GM21717 (cell line): Measurements from ENCODE around the gene NDUFA13.

Experiments used
- ATAC-seq: cut with Tn5 transposase; IDR thresholded peaks from one replicate; pipeline ENCODE4 v1.9.1; 2021; ENCODE audit warnings: mild to moderate bottlenecking, moderate library complexity; ENCODE audit not compliant: unreplicated experiment

NDUFA13 gene

DNA sequence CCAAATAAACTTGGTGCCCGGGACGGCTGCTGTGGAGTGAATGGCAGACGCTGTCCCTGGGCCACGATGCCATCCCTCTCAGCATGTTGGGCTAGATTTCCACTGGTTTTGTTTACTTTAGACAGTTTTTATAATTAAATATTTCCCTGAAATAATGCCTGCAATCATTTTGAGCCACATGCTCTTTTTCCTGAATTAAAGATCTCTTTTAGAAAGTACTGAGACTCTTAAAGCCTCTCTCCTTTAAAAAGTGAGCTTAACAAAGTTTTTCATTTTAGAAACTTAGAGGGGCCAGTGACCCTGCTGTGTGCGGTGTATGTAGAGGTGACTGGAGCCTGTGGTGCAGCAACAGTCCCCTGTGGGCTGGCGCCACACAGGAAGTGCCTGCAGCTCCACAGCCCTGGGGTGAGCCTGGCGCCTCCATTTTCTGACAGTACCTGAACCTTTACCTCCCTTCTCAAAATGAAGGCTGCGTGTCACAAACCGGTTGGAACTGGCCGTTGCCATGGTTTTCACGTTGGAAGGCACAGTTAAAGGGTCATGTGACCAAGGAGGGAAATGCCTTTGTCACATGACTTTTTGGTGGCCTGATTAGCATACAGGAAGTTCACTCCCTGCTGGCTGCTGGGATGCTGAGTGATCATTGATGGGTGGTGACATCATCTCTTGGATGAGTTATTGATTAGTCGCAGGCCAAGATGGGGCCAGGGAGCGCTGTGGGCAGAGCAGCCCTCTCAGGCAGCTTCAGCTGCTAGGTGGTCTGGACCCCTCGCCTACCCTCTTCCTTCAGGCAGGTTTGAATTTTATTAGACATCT, 26.9 kb upstream of the NDUFA13 start:
- ATAC-seq: peak; percentile 41

- ATAC-seq: no peak
Measured at GRCh38 chr19:19489804-19490204, 26.2 kb upstream of the NDUFA13 start.

DNA sequence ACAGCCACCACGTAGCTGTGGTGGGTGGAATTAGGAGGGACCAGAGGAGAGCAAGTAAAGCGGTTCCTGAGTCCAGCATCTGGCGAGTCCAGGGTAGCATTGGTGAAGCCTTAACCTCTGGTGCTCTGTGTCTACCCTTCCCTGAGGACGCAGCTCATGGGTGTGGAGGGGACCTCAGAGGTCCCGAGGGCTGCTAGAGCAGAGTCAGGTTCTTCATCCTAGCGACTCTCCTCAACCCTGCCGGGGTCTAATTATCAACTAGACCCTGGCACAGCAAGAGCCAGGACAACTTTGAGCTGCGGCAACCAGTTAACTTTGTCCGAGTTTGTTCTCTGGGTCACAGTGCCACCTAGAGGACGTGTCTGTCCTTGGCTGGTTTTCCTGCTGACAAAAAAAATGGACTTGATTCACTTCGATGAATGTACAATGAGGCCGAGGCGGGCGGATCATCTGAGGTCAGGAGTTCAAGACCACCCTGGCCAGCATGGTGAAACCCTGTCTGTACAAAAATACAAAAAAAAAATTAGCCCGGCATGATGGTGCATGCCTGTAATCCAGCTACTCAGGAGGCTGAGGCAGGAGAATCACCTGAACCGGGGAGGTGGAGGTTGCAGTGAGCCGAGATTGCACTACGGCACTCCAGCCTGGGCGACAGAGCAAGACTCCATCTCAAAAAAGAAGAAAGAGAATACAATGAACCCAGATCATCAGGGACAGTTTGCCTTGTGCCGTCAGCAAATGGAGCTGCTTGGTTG, 25.6 kb upstream of the NDUFA13 start:
- ATAC-seq: no peak

- ATAC-seq: no peak
Measured at GRCh38 chr19:19491321-19492025, 24.6 kb upstream of the NDUFA13 start.

DNA sequence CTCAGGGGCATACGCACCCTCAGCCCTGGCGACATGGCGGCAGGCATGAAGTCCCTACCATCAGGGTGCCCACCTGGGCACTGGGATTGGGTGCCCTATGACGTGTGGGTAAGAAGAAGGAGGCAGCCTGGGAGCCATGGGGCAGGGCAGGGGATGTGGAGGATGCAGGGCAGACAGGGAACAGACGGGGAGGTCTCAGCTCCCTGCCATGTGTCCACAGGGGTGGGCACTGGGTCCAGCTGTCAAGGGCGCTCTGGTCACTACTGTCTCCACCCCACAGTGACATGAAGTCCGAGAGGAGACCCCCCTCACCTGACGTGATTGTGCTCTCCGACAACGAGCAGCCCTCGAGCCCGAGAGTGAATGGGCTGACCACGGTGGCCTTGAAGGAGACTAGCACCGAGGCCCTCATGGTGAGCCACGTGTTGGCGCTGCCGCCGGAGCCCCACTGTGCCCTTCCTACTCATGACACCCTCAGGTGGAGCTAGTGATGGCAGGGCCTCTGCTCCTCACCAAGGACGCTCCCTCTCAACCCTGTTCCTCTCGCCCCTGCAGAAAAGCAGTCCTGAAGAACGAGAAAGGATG, 23.9 kb upstream of the NDUFA13 start:
- no peak for ATAC-seq

DNA sequence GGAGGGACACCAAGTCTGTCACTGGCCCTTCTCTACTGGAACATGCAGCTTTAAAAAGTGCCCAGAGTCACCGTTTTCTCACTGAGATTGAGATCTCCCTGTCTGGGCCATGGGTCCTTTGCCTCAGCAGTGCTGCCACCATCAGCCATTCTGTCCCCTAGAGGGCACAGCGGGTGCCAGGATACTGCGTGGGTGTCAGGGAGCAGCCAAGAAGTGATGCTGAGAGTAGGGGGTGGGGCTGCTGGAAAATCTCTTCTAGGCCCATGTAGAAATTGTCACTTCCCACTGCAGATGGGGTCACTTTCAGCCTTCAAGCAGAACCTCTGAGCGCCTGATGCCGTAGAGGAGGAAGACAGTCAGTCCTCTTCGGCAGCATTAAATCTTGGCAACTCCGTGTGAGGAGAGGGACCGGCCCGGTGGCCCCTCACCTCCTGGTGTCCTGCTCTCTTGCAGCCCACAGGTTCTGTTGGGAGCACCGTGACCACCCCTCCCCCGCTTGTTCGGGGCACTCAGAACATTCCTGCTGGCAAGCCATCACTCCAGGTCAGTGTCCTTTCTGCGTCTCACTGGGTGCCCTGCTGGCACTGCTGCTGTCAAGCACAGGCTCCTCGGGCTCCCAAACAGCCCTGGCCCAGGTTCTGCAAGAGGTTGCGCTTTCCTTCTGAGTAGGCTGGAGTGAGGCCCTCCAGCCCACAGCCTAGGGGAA, 22.0 kb upstream of the NDUFA13 start:
- no peak for ATAC-seq

GRCh38 chr19:19495614-19496603, 20.1 kb upstream of the NDUFA13 start:
- ATAC-seq: no peak

DNA sequence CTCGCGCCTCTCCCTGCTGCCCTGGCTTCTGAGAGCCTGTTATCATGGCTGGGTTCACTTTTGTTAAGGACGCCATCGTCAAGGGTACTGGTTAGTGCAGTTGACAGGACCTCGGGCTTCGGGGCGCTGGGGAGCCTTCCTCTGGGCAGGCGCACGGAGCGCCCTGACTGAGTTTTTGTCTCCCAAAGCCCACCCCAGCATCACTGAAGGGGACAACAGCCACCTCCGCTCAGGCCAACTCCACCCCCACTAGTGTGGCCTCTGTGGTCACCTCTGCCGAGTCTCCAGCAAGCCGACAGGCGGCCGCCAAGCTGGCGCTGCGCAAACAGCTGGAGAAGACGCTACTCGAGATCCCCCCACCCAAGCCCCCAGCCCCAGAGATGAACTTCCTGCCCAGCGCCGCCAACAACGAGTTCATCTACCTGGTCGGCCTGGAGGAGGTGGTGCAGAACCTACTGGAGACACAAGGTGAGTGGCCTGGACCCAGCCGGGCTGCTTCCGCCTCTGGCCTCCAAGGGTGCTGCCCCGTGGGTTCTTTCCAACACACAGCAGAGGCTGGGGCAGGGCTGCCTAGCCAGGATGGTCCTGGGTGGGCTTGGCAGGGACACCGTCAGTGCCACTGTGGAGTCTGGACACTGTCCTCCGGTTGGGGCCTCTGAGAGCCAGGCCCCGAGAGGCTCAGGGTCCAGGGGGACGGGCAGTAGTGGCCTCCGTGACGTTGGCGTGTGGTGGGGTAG, 17.6 kb upstream of the NDUFA13 start:
- no peak for ATAC-seq

- no peak for ATAC-seq
Measured at GRCh38 chr19:19499272-19499995, 16.6 kb upstream of the NDUFA13 start.

DNA sequence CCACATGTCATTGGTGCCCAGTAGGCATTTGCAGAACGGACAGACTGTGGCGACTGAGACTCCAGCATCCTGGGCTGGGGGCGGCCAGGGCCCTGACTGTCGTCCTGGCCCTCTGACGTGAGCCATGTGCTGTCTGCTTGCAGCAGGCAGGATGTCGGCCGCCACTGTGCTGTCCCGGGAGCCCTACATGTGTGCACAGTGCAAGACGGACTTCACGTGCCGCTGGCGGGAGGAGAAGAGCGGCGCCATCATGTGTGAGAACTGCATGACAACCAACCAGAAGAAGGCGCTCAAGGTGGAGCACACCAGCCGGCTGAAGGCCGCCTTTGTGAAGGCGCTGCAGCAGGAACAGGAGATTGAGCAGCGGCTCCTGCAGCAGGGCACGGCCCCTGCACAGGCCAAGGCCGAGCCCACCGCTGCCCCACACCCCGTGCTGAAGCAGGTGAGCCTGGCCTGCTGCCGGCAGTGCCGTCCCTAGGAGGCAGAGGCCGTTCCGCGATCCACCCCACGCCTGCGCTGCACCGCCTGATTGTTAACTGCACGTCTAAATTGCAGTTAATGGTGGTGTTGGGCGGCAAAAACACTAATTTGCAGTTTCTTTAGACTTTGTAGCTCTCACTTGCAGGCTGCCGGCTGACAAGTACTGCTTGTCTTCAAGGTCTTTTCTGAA, 14.9 kb upstream of the NDUFA13 start:
- no peak for ATAC-seq

- no peak for ATAC-seq
Measured at GRCh38 chr19:19501798-19502197, 14.2 kb upstream of the NDUFA13 start.

- no peak for ATAC-seq
Measured at GRCh38 chr19:19502281-19502680, 13.7 kb upstream of the NDUFA13 start.

GRCh38 chr19:19502808-19503602, 13.0 kb upstream of the NDUFA13 start:
- ATAC-seq: no peak

- no peak for ATAC-seq
Measured at GRCh38 chr19:19504754-19505668, 11.0 kb upstream of the NDUFA13 start.

DNA sequence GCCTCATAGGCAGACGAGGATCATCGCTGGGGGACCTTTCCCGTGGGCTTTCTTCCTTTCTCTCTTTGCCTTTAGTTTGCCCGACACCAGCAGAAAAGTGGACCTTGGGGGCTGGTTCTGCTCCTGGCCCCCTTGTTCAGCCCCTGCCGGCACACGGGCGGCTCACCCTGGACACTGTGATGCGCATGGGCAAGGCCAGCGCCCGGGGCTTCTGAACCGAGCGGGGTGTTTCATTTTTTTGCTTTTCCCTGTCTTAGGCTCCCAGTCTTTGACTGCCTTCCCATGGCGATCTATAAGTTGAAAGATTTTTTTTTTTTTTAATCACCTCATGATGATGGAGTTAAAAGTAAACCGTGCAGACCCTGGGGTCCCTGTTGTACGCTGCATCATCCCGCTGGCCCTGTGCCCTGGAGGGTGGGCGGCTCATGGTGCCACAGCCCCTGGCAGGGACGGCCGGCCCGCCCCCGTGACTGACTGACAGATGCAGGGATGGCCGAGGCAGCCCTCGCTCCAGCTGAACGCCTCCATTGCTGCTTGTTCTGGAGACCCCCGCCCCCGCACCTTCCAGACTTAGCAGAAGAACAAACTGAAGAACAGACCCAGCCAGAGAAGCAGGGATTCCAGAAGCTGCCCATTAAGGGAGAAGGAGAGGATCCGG, 10.2 kb upstream of the NDUFA13 start:
- ATAC-seq: no peak
